Measurements from ENCODE around the gene SEC23B.
"Not testable (repeated sequence)": the region's sequence is repeated elsewhere in the genome, so short reads cannot be mapped to it uniquely, and the experiment has no call there.

The SEC23B gene

GRCh38 chr20:18514127-18514526 lies 6.4 kb downstream of the SEC23B start:
- H3K4me3 ChIP-seq (replicated peaks; ENCODE audit: low read depth, low read length), result no peak overlapping the region
- no peak for DNase-seq (ENCODE audit: extremely low read depth, insufficient read length)
- H3K27me3 ChIP-seq (replicated peaks; ENCODE audit: control insufficient read depth, insufficient read depth, low read length), result no peaks in the 10 kb centered on the region
- H3K36me3 ChIP-seq (ENCODE audit: control insufficient read depth, insufficient read depth, low read length), result peaks cover 6% of the 10 kb centered on the region
- TF ChIP-seq CTCF (IDR thresholded peaks at IDR 0.05; ENCODE audit: insufficient read depth, low read length, poor library complexity, severe bottlenecking), result no peak

- TF ChIP-seq CTCF (IDR thresholded peaks at IDR 0.05; ENCODE audit: insufficient read depth, low read length, poor library complexity, severe bottlenecking), result no peak
- Histone ChIP-seq H3K27me3 (replicated peaks; ENCODE audit: control insufficient read depth, insufficient read depth, low read length) (no peaks in the 10 kb centered on the region), H3K36me3 (ENCODE audit: control insufficient read depth, insufficient read depth, low read length) (peaks cover 6% of the 10 kb centered on the region), H3K4me3 (replicated peaks; ENCODE audit: low read depth, low read length) (no peak overlapping the region)
- no peak for DNase-seq (ENCODE audit: extremely low read depth, insufficient read length)
These were observed 8.2 kb downstream of the SEC23B start for GRCh38 chr20:18515973-18516372.

GRCh38 chr20:18522066-18522465 lies 14.3 kb downstream of the SEC23B start:
- not testable (repeated sequence) for H3K27me3 ChIP-seq (replicated peaks; ENCODE audit: control insufficient read depth, insufficient read depth, low read length); H3K4me3 ChIP-seq (replicated peaks; ENCODE audit: low read depth, low read length); DNase-seq (ENCODE audit: extremely low read depth, insufficient read length)
- H3K36me3 ChIP-seq (ENCODE audit: control insufficient read depth, insufficient read depth, low read length), result peaks cover 15% of the 10 kb centered on the region

- no peaks in the 10 kb centered on the region for H3K27me3 ChIP-seq (replicated peaks; ENCODE audit: control insufficient read depth, insufficient read depth, low read length)
- no peak for TF ChIP-seq CTCF (IDR thresholded peaks at IDR 0.05; ENCODE audit: insufficient read depth, low read length, poor library complexity, severe bottlenecking)
- peaks cover 21% of the 10 kb centered on the region for H3K36me3 ChIP-seq (ENCODE audit: control insufficient read depth, insufficient read depth, low read length)
- no peak for DNase-seq (ENCODE audit: extremely low read depth, insufficient read length)
- H3K4me3 ChIP-seq (replicated peaks; ENCODE audit: low read depth, low read length), result no peak overlapping the region
These were observed 15.3 kb downstream of the SEC23B start for GRCh38 chr20:18523066-18523465.

GRCh38 chr20:18524646-18525045 lies 16.9 kb downstream of the SEC23B start:
- no peaks in the 10 kb centered on the region for H3K27me3 ChIP-seq (replicated peaks; ENCODE audit: control insufficient read depth, insufficient read depth, low read length)
- H3K36me3 ChIP-seq (ENCODE audit: control insufficient read depth, insufficient read depth, low read length), result peaks cover 25% of the 10 kb centered on the region
- DNase-seq (ENCODE audit: extremely low read depth, insufficient read length), result no peak
- H3K4me3 ChIP-seq (replicated peaks; ENCODE audit: low read depth, low read length), result no peak overlapping the region
- TF ChIP-seq CTCF (IDR thresholded peaks at IDR 0.05; ENCODE audit: insufficient read depth, low read length, poor library complexity, severe bottlenecking), result no peak

- H3K27me3 ChIP-seq (replicated peaks; ENCODE audit: control insufficient read depth, insufficient read depth, low read length); H3K4me3 ChIP-seq (replicated peaks; ENCODE audit: low read depth, low read length); DNase-seq (ENCODE audit: extremely low read depth, insufficient read length): not testable (repeated sequence)
- peaks cover 32% of the 10 kb centered on the region for H3K36me3 ChIP-seq (ENCODE audit: control insufficient read depth, insufficient read depth, low read length)
These were observed 19.0 kb downstream of the SEC23B start for GRCh38 chr20:18526761-18527160.

- no peak for DNase-seq (ENCODE audit: extremely low read depth, insufficient read length)
- no peak for TF ChIP-seq CTCF (IDR thresholded peaks at IDR 0.05; ENCODE audit: insufficient read depth, low read length, poor library complexity, severe bottlenecking)
- no peaks in the 10 kb centered on the region for H3K27me3 ChIP-seq (replicated peaks; ENCODE audit: control insufficient read depth, insufficient read depth, low read length)
- H3K36me3 ChIP-seq (ENCODE audit: control insufficient read depth, insufficient read depth, low read length), result peaks cover 32% of the 10 kb centered on the region
- H3K4me3 ChIP-seq (replicated peaks; ENCODE audit: low read depth, low read length), result no peak overlapping the region
These were observed 19.6 kb downstream of the SEC23B start for GRCh38 chr20:18527339-18527738.
